H1 (cell line): ENCODE measurements around the gene RPGR. TPM values are rescaled to one million over a fixed set of nuclear protein-coding genes. Genes with fewer than 3 reads are reported as not detected.

Source experiments
- CTCF ChIA-PET: fragments of 300-600 bp; sonication (Branson Sonifier 250); formaldehyde crosslinking; loops from one replicate; lab custom pipeline; 2021; ENCODE audit not compliant: partially characterized antibody; lab: Charles Lee
- POLR2A ChIA-PET: fragments of 300-600 bp; sonication (Branson Sonifier 250); formaldehyde crosslinking; loops from one replicate; lab custom pipeline; 2021; ENCODE audit warnings: inconsistent platforms; ENCODE audit not compliant: partially characterized antibody; lab: Charles Lee
- DNase-seq, 2 experiments: peaks; one replicate each; pipeline versions ENCODE4 v3.0.0 to v3.0.0-alpha.2; 2010 to 2022; ENCODE audit warnings: low spot score in 2 of 2, low read depth in 1 of 2, mixed read lengths in 1 of 2
- FAIRE-seq: peaks from 2 replicates; lab custom pipeline; 2011; peaks lifted over from hg19 to GRCh38; lab: Jason Lieb, UNC
- H2AFZ ChIP-seq: 2 replicates; pipeline ENCODE4 v1.8.1; 2012; ENCODE audit warnings: low read length, inconsistent platforms
- H2AK5ac ChIP-seq: 2 replicates; pipeline ENCODE4 v1.6.1; 2013; ENCODE audit warnings: low read depth, low read length
- H2BK120ac ChIP-seq: replicated peaks from 2 replicates; pipeline ENCODE3; 2013; ENCODE audit warnings: low read depth, low read length, inconsistent platforms
- H2BK12ac ChIP-seq: 2 replicates; pipeline ENCODE4 v1.6.1; 2013; ENCODE audit warnings: low read depth, low read length
- H2BK15ac ChIP-seq: 2 replicates; pipeline ENCODE4 v1.6.1; 2013; ENCODE audit warnings: low read length
- H2BK20ac ChIP-seq: 2 replicates; pipeline ENCODE4 v1.6.1; 2013; ENCODE audit warnings: low read length
- H2BK5ac ChIP-seq: 2 replicates; pipeline ENCODE4 v1.6.1; 2013; ENCODE audit warnings: low read depth, low read length
- H3K14ac ChIP-seq: 2 replicates; pipeline ENCODE4 v1.6.1; 2013; ENCODE audit warnings: inconsistent platforms; ENCODE audit not compliant: insufficient read length
- H3K18ac ChIP-seq: 2 replicates; pipeline ENCODE4 v1.6.1; 2013; ENCODE audit warnings: low read length; ENCODE audit errors: extremely low read depth
- H3K23ac ChIP-seq: 2 replicates; pipeline ENCODE4 v1.6.1; 2013; ENCODE audit warnings: inconsistent platforms; ENCODE audit not compliant: insufficient read length
- H3K23me2 ChIP-seq: 2 replicates; pipeline ENCODE4 v1.6.1; 2013; ENCODE audit warnings: low read depth, low read length
- H3K27ac ChIP-seq: 2 replicates; pipeline ENCODE4 v1.6.1; 2011; ENCODE audit warnings: low read depth, low read length, inconsistent platforms
- H3K27me3 ChIP-seq, 4 experiments: replicated peaks in 1 of 4; 1 replicate in 1 of 4; 2 replicates in 3 of 4; pipeline versions ENCODE4 v1.6.1 to v1.8.1; 2011 to 2013; ENCODE audit warnings: low read length in 3 of 4, mild to moderate bottlenecking in 3 of 4, inconsistent platforms in 2 of 4, mixed read lengths in 2 of 4, moderate library complexity in 1 of 4; ENCODE audit not compliant: control insufficient read depth in 3 of 4, insufficient read depth in 3 of 4; ENCODE audit errors: extremely low read depth in 1 of 4
- H3K36me3 ChIP-seq, 4 experiments: 2 replicates each; pipeline versions ENCODE4 v1.6.1 to v1.8.1; 2011 to 2013; ENCODE audit warnings: mild to moderate bottlenecking in 4 of 4, low read length in 3 of 4, moderate library complexity in 2 of 4, control low read depth in 1 of 4, inconsistent platforms in 1 of 4; ENCODE audit not compliant: insufficient read depth in 4 of 4, control insufficient read depth in 2 of 4
- H3K4ac ChIP-seq: replicated peaks from 2 replicates; pipeline ENCODE3; 2013; ENCODE audit warnings: low read length, low read depth, mixed read lengths, inconsistent platforms; ENCODE audit not compliant: insufficient read length
- H3K4me1 ChIP-seq, 4 experiments: replicated peaks in 1 of 4; 1 replicate in 1 of 4; 2 replicates in 3 of 4; pipeline versions ENCODE4 v1.6.1 to v1.8.1; 2011 to 2013; ENCODE audit warnings: low read length in 3 of 4, inconsistent platforms in 2 of 4, mixed read lengths in 1 of 4; ENCODE audit not compliant: insufficient read depth in 4 of 4, control insufficient read depth in 3 of 4
- H3K4me2 ChIP-seq, 2 experiments: 2 replicates each; pipeline versions ENCODE4 v1.6.1 to v1.8.1; 2011 to 2013; ENCODE audit warnings: low read depth in 2 of 2, low read length in 2 of 2, control low read depth in 1 of 2, inconsistent platforms in 1 of 2, mild to moderate bottlenecking in 1 of 2; ENCODE audit not compliant: insufficient read depth in 1 of 2
- H3K4me3 ChIP-seq, 4 experiments: fragments of 200-600, 300-600 bp in 1 of 4; sonication (generic), shearing (Covaris generic), sonication (Bioruptor Twin) in 1 of 4; 2 replicates each; pipeline versions ENCODE4 v1.5.1 to v1.8.1; 2011 to 2016; ENCODE audit warnings: low read length in 4 of 4, low read depth in 3 of 4, control low read depth in 2 of 4, inconsistent platforms in 2 of 4, mild to moderate bottlenecking in 2 of 4, mixed read lengths in 1 of 4, moderate library complexity in 1 of 4; ENCODE audit not compliant: insufficient read depth in 2 of 4; ENCODE audit errors: extremely low read depth in 1 of 4
- H3K56ac ChIP-seq: replicated peaks from 2 replicates; pipeline ENCODE3; 2013; ENCODE audit warnings: low read depth, mild to moderate bottlenecking, mixed read lengths, low read length, inconsistent platforms; ENCODE audit not compliant: insufficient read length
- H3K79me1 ChIP-seq: 2 replicates; pipeline ENCODE4 v1.6.1; 2013; ENCODE audit warnings: low read depth, low read length, control low read depth
- H3K79me2 ChIP-seq, 2 experiments: 2 replicates each; pipeline versions ENCODE4 v1.6.1 to v1.8.1; 2012 to 2013; ENCODE audit warnings: low read length in 2 of 2, mild to moderate bottlenecking in 2 of 2, inconsistent platforms in 1 of 2; ENCODE audit not compliant: insufficient read depth in 2 of 2, control insufficient read depth in 1 of 2
- H3K9ac ChIP-seq, 4 experiments: replicated peaks in 1 of 4; 1 replicate in 1 of 4; 2 replicates in 3 of 4; pipeline versions ENCODE4 v1.6.1 to v1.8.1; 2011 to 2013; ENCODE audit warnings: low read depth in 3 of 4, low read length in 3 of 4, control low read depth in 2 of 4, mild to moderate bottlenecking in 2 of 4, moderate library complexity in 2 of 4, inconsistent platforms in 1 of 4; ENCODE audit errors: extremely low read depth in 1 of 4
- H3K9me3 ChIP-seq, 2 experiments: 2 replicates each; pipeline versions ENCODE4 v1.6.1 to v1.8.1; 2012 to 2013; ENCODE audit warnings: mild to moderate bottlenecking in 2 of 2, moderate library complexity in 2 of 2, control low read depth in 1 of 2, inconsistent platforms in 1 of 2, low read depth in 1 of 2, low read length in 1 of 2, mixed read lengths in 1 of 2; ENCODE audit not compliant: insufficient read depth in 2 of 2
- H4K20me1 ChIP-seq, 2 experiments: replicated peaks in 1 of 2; 2 replicates each; pipeline versions ENCODE3 to v1.8.1; 2011 to 2013; ENCODE audit warnings: inconsistent platforms in 2 of 2, low read length in 2 of 2, mild to moderate bottlenecking in 1 of 2; ENCODE audit not compliant: insufficient read depth in 2 of 2, control insufficient read depth in 1 of 2
- H4K5ac ChIP-seq: 2 replicates; pipeline ENCODE4 v1.6.1; 2013; ENCODE audit warnings: low read length, low read depth, mixed read lengths, inconsistent platforms; ENCODE audit not compliant: insufficient read length
- H4K8ac ChIP-seq: 2 replicates; pipeline ENCODE4 v1.8.0; 2013; ENCODE audit warnings: mild to moderate bottlenecking, moderate library complexity, low read length, inconsistent platforms; ENCODE audit not compliant: insufficient read depth; ENCODE audit errors: extremely low read depth
- H4K91ac ChIP-seq: replicated peaks from 2 replicates; pipeline ENCODE3; 2013; ENCODE audit warnings: low read length, mixed read lengths, inconsistent platforms; ENCODE audit not compliant: insufficient read length
- EP300 ChIP-seq, 2 experiments: IDR thresholded peaks; 1 replicate in 1 of 2; 2 replicates in 1 of 2; pipeline ENCODE4 v1.6.1; 2011 to 2012; ENCODE audit warnings: low read depth in 2 of 2, low read length in 2 of 2, mild to moderate bottlenecking in 2 of 2, borderline replicate concordance in 1 of 2, inconsistent platforms in 1 of 2, moderate library complexity in 1 of 2
- EZH2 ChIP-seq: fragments of 200-600 bp; sonication (generic); IDR thresholded peaks from 2 replicates; pipeline ENCODE4 v1.7.1; 2012; ENCODE audit warnings: low read depth, mild to moderate bottlenecking, moderate library complexity, low read length, inconsistent platforms; ENCODE audit not compliant: severe bottlenecking
- KDM1A ChIP-seq: fragments of 200-600, 300-600 bp; sonication (generic); IDR thresholded peaks from 2 replicates; pipeline ENCODE4 v1.7.1; 2016; ENCODE audit warnings: mild to moderate bottlenecking, low read length, borderline replicate concordance
- KDM5A ChIP-seq: fragments of 200-600 bp; IDR thresholded peaks from 2 replicates; pipeline ENCODE4 v1.7.1; 2012; ENCODE audit warnings: mild to moderate bottlenecking, low read length, inconsistent platforms, mixed read lengths
- TAF1 ChIP-seq: IDR thresholded peaks from 2 replicates; pipeline ENCODE4 v1.6.1; 2011; ENCODE audit warnings: mild to moderate bottlenecking, low read depth, low read length
- WGBS, 2 experiments: shearing (Covaris generic) in 1 of 2; methylation state at CpG; one replicate each; pipeline versions ENCODE4 v1.1.6 to v1.1.7; 2013 to 2015; ENCODE audit warnings: low lambda C conversion rate in 2 of 2, mixed read lengths in 2 of 2, inconsistent platforms in 1 of 2, low coverage in 1 of 2, missing lambda C conversion rate in 1 of 2; ENCODE audit not compliant: insufficient replicate concordance in 2 of 2, insufficient coverage in 1 of 2, insufficient read length in 1 of 2; ENCODE audit errors: extremely low coverage in 1 of 2, missing lambda C conversion rate in 1 of 2; 5-methylcytosine and 5-hydroxymethylcytosine counted together
- polyA plus RNA-seq, 7 experiments: library from polyadenylated mRNA; depleted of rRNA in 3 of 7; stranded (reverse) in 5 of 7; unstranded in 2 of 7; fragments of >200 nt in 5 of 7; fragments of 200-250 nt in 2 of 7; gene quantifications; 1 replicate in 5 of 7; 2 replicates in 1 of 7; 4 replicates in 1 of 7; pipeline versions ENCODE4 v1.2.1 to v1.2.3, GENCODE V29; 2011 to 2013; ENCODE audit warnings: missing spikeins in 2 of 7, mixed read lengths in 2 of 7
- total RNA-seq: library from RNA; stranded (reverse); fragmentation: NEBNext Ultra II Directional; extraction: Animal tissue kit (Norgen Biotek cat#: 25700); gene quantifications from 2 replicates; pipeline ENCODE4 v1.2.1, GENCODE V29; 2021
- TF ChIP-seq, protein P1 (sequence below), 3 experiments: IDR thresholded peaks; 1 replicate in 2 of 3; 2 replicates in 1 of 3; pipeline versions ENCODE4 v1.5.1 to v1.6.1; 2011; ENCODE audit warnings: low read length in 3 of 3, mild to moderate bottlenecking in 3 of 3, inconsistent platforms in 2 of 3, low read depth in 1 of 3, moderate library complexity in 1 of 3; ENCODE audit not compliant: insufficient read depth in 1 of 3; ENCODE audit errors: control extremely low read depth in 1 of 3

Gene RPGR
- total and polyA plus RNA-seq, 2 of the 8 experiments (the other 6 are each of a cell fraction or from before 2014, with no cell fraction given) = 1.6 to 10.0 TPM

DNA sequence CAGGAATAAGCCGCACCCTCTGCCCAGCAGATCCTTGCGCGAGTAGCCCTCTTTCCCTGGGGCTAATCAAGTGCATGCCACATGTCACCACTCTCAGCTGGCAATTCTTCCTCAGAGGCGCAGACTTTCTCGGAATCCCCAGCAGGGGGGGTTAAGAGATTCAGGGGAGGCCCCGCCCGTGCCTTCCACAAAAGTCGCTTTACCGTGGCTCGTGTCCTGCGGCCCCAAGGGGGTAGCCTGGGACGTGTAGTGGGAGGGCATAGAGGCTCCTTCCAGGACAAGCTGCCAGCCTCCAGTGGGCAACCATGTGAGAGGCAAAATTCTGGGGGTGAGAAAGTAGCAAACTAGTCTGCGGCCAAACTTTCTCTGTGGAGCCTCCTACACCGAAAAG is 107.3 kb downstream of the RPGR start:
- no peak overlapping the region for H3K14ac ChIP-seq
- H3K23me2 ChIP-seq = peaks cover 10% of the 10 kb centered on the region; the same call in 1 of the 2 replicates
- peaks cover 6 to 16% (median 14%) of the 10 kb centered on the region in 4 experiments for H3K27me3 ChIP-seq
- peak overlapping the region; percentile 9; the same call in 1 of the 2 replicates for H2AFZ ChIP-seq
- no peak overlapping the region for H4K91ac ChIP-seq
- H3K9ac ChIP-seq = 0 out of 7 replicates have a peak overlapping the region, but pooled peaks of 1 of the 4 experiments have one; percentile 28
- no peaks in the 10 kb centered on the region for H3K79me1 ChIP-seq
- H3K27ac ChIP-seq = no peak overlapping the region
- H3K4ac ChIP-seq = no peak overlapping the region
- FAIRE-seq (no peak), DNase-seq (no peak)
- no peak overlapping the region for H2BK12ac ChIP-seq
- TF ChIP-seq TAF1 (no peak), EZH2 (no peak), KDM1A (no peak), KDM5A (no peak), EP300 (IDR thresholded peaks at IDR 0.05; ENCODE audit: borderline replicate concordance in 1 of 2, low read depth in 2 of 2, low read length in 2 of 2) (no peak)
- TF ChIP-seq, protein P1, sequence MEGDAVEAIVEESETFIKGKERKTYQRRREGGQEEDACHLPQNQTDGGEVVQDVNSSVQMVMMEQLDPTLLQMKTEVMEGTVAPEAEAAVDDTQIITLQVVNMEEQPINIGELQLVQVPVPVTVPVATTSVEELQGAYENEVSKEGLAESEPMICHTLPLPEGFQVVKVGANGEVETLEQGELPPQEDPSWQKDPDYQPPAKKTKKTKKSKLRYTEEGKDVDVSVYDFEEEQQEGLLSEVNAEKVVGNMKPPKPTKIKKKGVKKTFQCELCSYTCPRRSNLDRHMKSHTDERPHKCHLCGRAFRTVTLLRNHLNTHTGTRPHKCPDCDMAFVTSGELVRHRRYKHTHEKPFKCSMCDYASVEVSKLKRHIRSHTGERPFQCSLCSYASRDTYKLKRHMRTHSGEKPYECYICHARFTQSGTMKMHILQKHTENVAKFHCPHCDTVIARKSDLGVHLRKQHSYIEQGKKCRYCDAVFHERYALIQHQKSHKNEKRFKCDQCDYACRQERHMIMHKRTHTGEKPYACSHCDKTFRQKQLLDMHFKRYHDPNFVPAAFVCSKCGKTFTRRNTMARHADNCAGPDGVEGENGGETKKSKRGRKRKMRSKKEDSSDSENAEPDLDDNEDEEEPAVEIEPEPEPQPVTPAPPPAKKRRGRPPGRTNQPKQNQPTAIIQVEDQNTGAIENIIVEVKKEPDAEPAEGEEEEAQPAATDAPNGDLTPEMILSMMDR (IDR thresholded peaks at IDR 0.05; ENCODE audit: control extremely low read depth in 1 of 3, insufficient read depth in 1 of 3, low read depth in 1 of 3, low read length in 3 of 3) = 0 out of 4 replicates have a peak, but pooled peaks of 1 of the 3 experiments have one; percentile 3
- H2BK120ac ChIP-seq = no peak overlapping the region
- H3K23ac ChIP-seq = no peak overlapping the region
- no peak overlapping the region for H3K18ac ChIP-seq
- H3K36me3 ChIP-seq = no peaks in the 10 kb centered on the region
- POLR2A ChIA-PET = interaction anchor here (1.6 kb wide), 1 partner anchor 12 kb away, joined by 3 read pairs; no protein-coding TSS in a partner anchor
- no peak overlapping the region for H2AK5ac ChIP-seq
- no peaks in the 10 kb centered on the region for H3K9me3 ChIP-seq
- H4K20me1 ChIP-seq = no peaks in the 10 kb centered on the region
- no peaks in the 10 kb centered on the region for H3K4me1 ChIP-seq
- peak overlapping the region; percentile 79 to 89 for H3K4me2 ChIP-seq
- no peak overlapping the region for H2BK5ac ChIP-seq
- H3K4me3 ChIP-seq = peak overlapping the region; percentile 45 to 65 (median 54)
- WGBS, 2 experiments = 0% methylated on average over 3 of the region's 14 CpGs; no CpG with 5 or more reads in 1 of the 2 experiments
- H2BK20ac ChIP-seq = no peak overlapping the region
- H4K5ac ChIP-seq = no peak overlapping the region
- H3K79me2 ChIP-seq = no peaks in the 10 kb centered on the region
- no peak overlapping the region for H3K56ac ChIP-seq
- no peak overlapping the region for H4K8ac ChIP-seq
- H2BK15ac ChIP-seq = no peak overlapping the region
- CTCF ChIA-PET = interaction anchor here (0.9 to 2.6 kb wide), 9 partner anchors 14 to 436 kb away, joined by 3 to 7 read pairs (median 4); partner anchors contain the start of gene RPGR
